ENCODE data around the gene PREX1.

GRCh38 chr20:48584391-48585060 lies 243.3 kb downstream of the PREX1 start:
- no peak for TF ChIP-seq CTCF (IDR thresholded peaks at IDR 0.05; ENCODE audit: insufficient read depth, low read length)
- no peak for TF ChIP-seq POLR2AphosphoS5 (IDR thresholded peaks at IDR 0.05; ENCODE audit: low read depth)
- TF ChIP-seq REST (IDR thresholded peaks at IDR 0.05; ENCODE audit: insufficient replicate concordance, low read depth): no peak
- TF ChIP-seq SPI1 (IDR thresholded peaks at IDR 0.05; ENCODE audit: borderline replicate concordance, low read depth): no peak

Data from HL-60 (cell line).